K562 (cell line): ENCODE data around the gene ATRX. TPM values are rescaled to one million over a fixed set of nuclear protein-coding genes. Genes with fewer than 3 reads are reported as not detected.

Experiments used
- ATAC-seq: fragments of 200-7000 bp; cut with Tn5 transposase; 3 replicates; pipeline ENCODE4 v1.9.1; 2020; ENCODE audit warnings: moderate library complexity
- BruUV-seq: library from RNA; stranded (reverse); fragments of 400-500 nt; replicated peaks from 2 replicates; lab custom pipeline; 2021; lab: Mats Ljungman, UMichigan
- CTCF ChIA-PET: fragments of 300-600 bp; formaldehyde crosslinking; extraction: SDS; loops from one replicate; lab custom pipeline; 2021; ENCODE audit warnings: low intra/inter-chr PET ratio; lab: Yijun Ruan, JAX
- POLR2A ChIA-PET: fragments of 300-600, 350-650 bp; sonication (Branson Sonifier 250); formaldehyde crosslinking; extraction: SDS; loops from one replicate; lab custom pipeline; 2021; ENCODE audit warnings: antibody characterized with exemption, inconsistent platforms; lab: Yijun Ruan, JAX
- DNase-seq, 4 experiments: peaks; one replicate each; pipeline versions ENCODE4 v3.0.0 to v3.0.0-alpha.2; 2011 to 2018; ENCODE audit warnings: low spot score in 3 of 4, mixed read lengths in 3 of 4; ENCODE audit errors: extremely low read depth in 1 of 4
- FAIRE-seq: peaks from 2 replicates; lab custom pipeline; 2011; peaks lifted over from hg19 to GRCh38; lab: Jason Lieb, UNC
- H2AFZ ChIP-seq: 2 replicates; pipeline ENCODE4 v1.6.0; 2011; ENCODE audit warnings: low read depth, low read length, control low read depth, inconsistent platforms
- H3K27ac ChIP-seq: fragments of 200-600 bp; 3 replicates; pipeline ENCODE4 v1.8.0; 2011; ENCODE audit warnings: low read depth, mild to moderate bottlenecking, control low read depth, inconsistent platforms, low read length, moderate library complexity, mixed read lengths; ENCODE audit errors: extremely low read depth
- H3K27me3 ChIP-seq, 2 experiments: fragments of 300-600 bp in 1 of 2; 2 replicates in 1 of 2; 3 replicates in 1 of 2; pipeline versions ENCODE4 v1.6.0 to v1.8.0; 2011; ENCODE audit warnings: inconsistent platforms in 2 of 2, low read length in 2 of 2, mild to moderate bottlenecking in 1 of 2, mixed read lengths in 1 of 2, moderate library complexity in 1 of 2; ENCODE audit not compliant: control insufficient read depth in 2 of 2, insufficient read depth in 2 of 2
- H3K36me3 ChIP-seq: fragments of 300-600 bp; 3 replicates; pipeline ENCODE4 v1.8.0; 2011; ENCODE audit warnings: mild to moderate bottlenecking, low read length, inconsistent platforms; ENCODE audit not compliant: control insufficient read depth, insufficient read depth
- H3K4me1 ChIP-seq, 2 experiments: fragments of 200-600 bp in 1 of 2; replicated peaks in 1 of 2; 2 replicates in 1 of 2; 3 replicates in 1 of 2; pipeline versions ENCODE4 v1.5.1 to v1.8.0; 2011; ENCODE audit warnings: inconsistent platforms in 2 of 2, low read length in 2 of 2, mild to moderate bottlenecking in 1 of 2, mixed read lengths in 1 of 2, moderate library complexity in 1 of 2; ENCODE audit not compliant: control insufficient read depth in 2 of 2, insufficient read depth in 2 of 2
- H3K4me2 ChIP-seq: 2 replicates; pipeline ENCODE4 v1.6.1; 2011; ENCODE audit warnings: low read length, control low read depth, inconsistent platforms, mixed read lengths; ENCODE audit not compliant: insufficient read depth
- H3K4me3 ChIP-seq: fragments of 200-600 bp; sonication (generic), shearing (Covaris generic); 2 replicates; pipeline ENCODE4 v1.5.1; 2016; ENCODE audit warnings: control low read depth, inconsistent platforms
- H3K79me2 ChIP-seq: fragments of 200-600 bp; 3 replicates; pipeline ENCODE4 v1.8.0; 2011; ENCODE audit warnings: low read length, inconsistent platforms; ENCODE audit not compliant: control insufficient read depth, insufficient read depth
- H3K9ac ChIP-seq, 2 experiments: 2 replicates each; pipeline versions ENCODE4 v1.6.0 to v1.6.1; 2011; ENCODE audit warnings: low read depth in 2 of 2, low read length in 2 of 2, control low read depth in 1 of 2, inconsistent platforms in 1 of 2, mild to moderate bottlenecking in 1 of 2, mixed read lengths in 1 of 2; ENCODE audit not compliant: insufficient read depth in 1 of 2
- H3K9me1 ChIP-seq: one replicate; pipeline ENCODE4 v1.6.0; 2011; ENCODE audit warnings: inconsistent platforms, mild to moderate bottlenecking, low read length, moderate library complexity; ENCODE audit not compliant: control insufficient read depth, insufficient read depth
- H3K9me3 ChIP-seq: replicated peaks from 2 replicates; pipeline ENCODE4 v1.5.1; 2011; ENCODE audit warnings: low read depth, low read length, inconsistent platforms; ENCODE audit not compliant: control insufficient read depth, insufficient read depth
- H4K20me1 ChIP-seq: replicated peaks from 2 replicates; pipeline ENCODE4 v1.6.1; 2011; ENCODE audit warnings: low read length, inconsistent platforms, mixed read lengths; ENCODE audit not compliant: control insufficient read depth, insufficient read depth
- CBX1 ChIP-seq: sonication (generic); IDR thresholded peaks from 2 replicates; pipeline ENCODE4 v1.6.1; 2016; ENCODE audit warnings: antibody characterized with exemption, low read depth, mild to moderate bottlenecking
- FOXJ2 ChIP-seq: fragments of 200-800 bp; sonication (Bioruptor generic); IDR thresholded peaks from 2 replicates; pipeline ENCODE4 v1.6.1; 2016; ENCODE audit warnings: missing genetic modification characterization, missing compliant biosample characterization
- FOXJ3 ChIP-seq: sonication (generic); formaldehyde crosslinking; IDR thresholded peaks from 2 replicates; pipeline ENCODE4 v1.4.0; 2020; ENCODE audit warnings: mild to moderate bottlenecking, missing genetic modification reagents
- HCFC1 ChIP-seq: IDR thresholded peaks from 2 replicates; pipeline ENCODE4 v1.6.1; 2012; ENCODE audit warnings: low read depth, low read length, improper control_type of control experiment
- IRF9 ChIP-seq: fragments of 450-650 bp; IDR thresholded peaks from 2 replicates; pipeline ENCODE4 v1.6.1; 2016; ENCODE audit warnings: missing biosample characterization, missing genetic modification characterization
- KDM5B ChIP-seq: fragments of 200-600 bp; sonication (generic); IDR thresholded peaks from 2 replicates; pipeline ENCODE4 v1.6.1; 2012; ENCODE audit warnings: low read depth, mild to moderate bottlenecking, moderate library complexity, low read length, control low read depth, inconsistent platforms; ENCODE audit not compliant: insufficient replicate concordance
- MYNN ChIP-seq, 2 experiments: sonication (generic); formaldehyde crosslinking in 1 of 2; IDR thresholded peaks; 2 replicates each; pipeline versions ENCODE4 v1.5.0 to v1.6.1; 2016 to 2020; ENCODE audit warnings: antibody characterized with exemption in 1 of 2, missing genetic modification reagents in 1 of 2
- NONO ChIP-seq, 2 experiments: fragments of 200-400 bp in 1 of 2; fragments of 450-650 bp in 1 of 2; formaldehyde crosslinking in 1 of 2; IDR thresholded peaks; 2 replicates each; pipeline ENCODE4 v1.6.1; 2017; ENCODE audit warnings: low read depth in 2 of 2, mild to moderate bottlenecking in 2 of 2, moderate library complexity in 2 of 2, low read length in 1 of 2
- NRF1 ChIP-seq, 2 experiments: fragments of 450-650 bp; IDR thresholded peaks in 1 of 2; conservative IDR thresholded peaks in 1 of 2; 2 replicates each; pipeline ENCODE4 v1.6.1; 2014; ENCODE audit warnings: mild to moderate bottlenecking in 2 of 2
- PHF21A ChIP-seq: fragments of 450-650 bp; IDR thresholded peaks from 2 replicates; pipeline ENCODE4 v1.6.1; 2017; ENCODE audit warnings: low read depth, borderline replicate concordance
- PRPF4 ChIP-seq: fragments of 200-400 bp; formaldehyde crosslinking; IDR thresholded peaks from one replicate; pipeline ENCODE4 v1.6.1; 2017; ENCODE audit warnings: low read length, low read depth, mild to moderate bottlenecking; ENCODE audit not compliant: insufficient read depth, poor library complexity, severe bottlenecking
- PTRF ChIP-seq: fragments of 450-650 bp; IDR thresholded peaks from 2 replicates; pipeline ENCODE4 v1.6.1; 2016; ENCODE audit warnings: mild to moderate bottlenecking, missing genetic modification characterization, missing compliant biosample characterization
- RAD51 ChIP-seq: fragments of 450-650 bp; IDR thresholded peaks from 2 replicates; pipeline ENCODE4 v1.7.1; 2016; ENCODE audit warnings: low read depth, mild to moderate bottlenecking, borderline replicate concordance
- RUNX1 ChIP-seq: sonication (generic); IDR thresholded peaks from 2 replicates; pipeline ENCODE4 v1.6.1; 2016; ENCODE audit warnings: antibody characterized with exemption, low read depth
- SREBF2 ChIP-seq: sonication (generic); formaldehyde crosslinking; IDR thresholded peaks from 2 replicates; pipeline ENCODE4 v1.4.0; 2020; ENCODE audit warnings: mild to moderate bottlenecking, missing genetic modification reagents
- USF2 ChIP-seq: sonication (generic); formaldehyde crosslinking; IDR thresholded peaks from 2 replicates; pipeline ENCODE4 v1.5.0; 2020; ENCODE audit warnings: missing genetic modification reagents
- ZNF124 ChIP-seq: sonication (generic); formaldehyde crosslinking; IDR thresholded peaks from 2 replicates; pipeline ENCODE4 v1.8.1; 2022; ENCODE audit warnings: missing genetic modification reagents
- ZNF274 ChIP-seq: IDR thresholded peaks from 2 replicates; pipeline ENCODE4 v1.6.1; 2011; ENCODE audit warnings: low read depth, mild to moderate bottlenecking, low read length, moderate library complexity, borderline replicate concordance
- ZNF280B ChIP-seq: fragments of 250-450 bp; sonication (Bioruptor Pico); IDR thresholded peaks from 2 replicates; pipeline ENCODE4 v1.5.1; 2021; ENCODE audit warnings: mild to moderate bottlenecking
- ZNF347 ChIP-seq: fragments of 450-650 bp; formaldehyde crosslinking; IDR thresholded peaks from 2 replicates; pipeline ENCODE4 v1.4.0; 2020; ENCODE audit warnings: low read depth, mild to moderate bottlenecking, moderate library complexity
- WGBS: fragments of 100-300 bp; shearing (Covaris generic); methylation state at CpG from one replicate; pipeline ENCODE4 v1.1.6; 2016; ENCODE audit warnings: low coverage, mixed read lengths; ENCODE audit not compliant: insufficient coverage; ENCODE audit errors: missing lambda C conversion rate; 5-methylcytosine and 5-hydroxymethylcytosine counted together
- in situ Hi-C: fragments of 300-500 bp; cut with MboI; formaldehyde crosslinking; loops from 4 replicates; pipeline ENCODE4 v1.15.0; 2018; ENCODE audit warnings: inconsistent platforms, mixed read lengths
- intact Hi-C: fragments of 100-400 bp; cut with micrococcal nuclease; formaldehyde crosslinking; loops from 2 replicates; pipeline ENCODE4 v1.14.2; 2022
- polyA plus RNA-seq, 8 experiments: library from polyadenylated mRNA; depleted of rRNA in 4 of 8; stranded (reverse) in 5 of 8; unstranded in 3 of 8; fragments of >200 nt; fragmentation: Nextera tagmentation in 2 of 8; fragmentation: Illumina TruSeq in 1 of 8; extraction: Ambion mirVana in 2 of 8; extraction: Trizol in 1 of 8; gene quantifications; 2 replicates each; pipeline versions ENCODE4 v1.2.1 to v1.2.3, GENCODE V29; 2011 to 2014; ENCODE audit warnings: inconsistent platforms in 1 of 8, missing spikeins in 1 of 8
- total RNA-seq, 7 experiments: library from RNA; depleted of rRNA in 6 of 7; stranded (reverse); fragments of >200 nt in 6 of 7; fragmentation: Illumina TruSeq in 2 of 7; extraction: Trizol in 2 of 7; gene quantifications; 2 replicates each; pipeline versions ENCODE4 v1.2.1 to v1.2.3, GENCODE V29; 2011 to 2021; ENCODE audit warnings: low replicate concordance in 1 of 7

Gene ATRX
- total and polyA plus RNA-seq, 9 of the 15 experiments (the other 6 are each of a cell fraction or from before 2014, with no cell fraction given): 7.7 to 23.1 (median 20.2) TPM

- TF ChIP-seq FOXJ2 (no peak), FOXJ3 (CRISPR knock-in tag) (no peak), PRPF4 (no peak), PTRF (tag) (no peak), RUNX1 (no peak)
Measured at GRCh38 chrX:77704881-77705280, 81.1 kb downstream of the ATRX start (continued).

GRCh38 chrX:77698242-77698641 is 87.8 kb downstream of the ATRX start:
- Histone ChIP-seq H3K79me2 (no peaks in the 10 kb centered on the region; the same call in 1 of the 3 replicates), H3K4me3 (no peak overlapping the region), H3K4me1 (no peaks in the 10 kb centered on the region), H4K20me1 (no peaks in the 10 kb centered on the region), H3K4me2 (no peak overlapping the region), H3K27ac (no peak overlapping the region), H3K36me3 (peaks cover 11% of the 10 kb centered on the region; the same call in 2 of the 3 replicates), H3K9ac (no peak overlapping the region), H3K9me3 (no peaks in the 10 kb centered on the region), H2AFZ (no peak overlapping the region), H3K27me3 (no peaks in the 10 kb centered on the region), H3K9me1 (no peaks in the 10 kb centered on the region)
- intact Hi-C loops: no loop called here
- CTCF ChIA-PET: no interaction called here
- in situ Hi-C loops: no loop called here
- no peak for DNase-seq
- no TSS peak for BruUV-seq
- no peak for FAIRE-seq
- 46% methylated on average over 3 of the region's 3 CpGs for WGBS
- POLR2A ChIA-PET: no interaction called here
- no peak for ATAC-seq
- TF ChIP-seq ZNF347 (no peak), IRF9 (no peak), RAD51 (no peak), ZNF280B (CRISPR knock-in tag) (no peak), HCFC1 (no peak), KDM5B (no peak), PHF21A (no peak), NONO (IDR thresholded peaks at IDR 0.05; ENCODE audit: low read depth in 2 of 2, low read length in 1 of 2) (no peak), MYNN (IDR thresholded peaks at IDR 0.05) (no peak), MYNN (CRISPR knock-in tag; IDR thresholded peaks at IDR 0.05) (no peak), NRF1 (conservative IDR thresholded peaks at IDR 0.05 in 1 of 2, IDR thresholded peaks at IDR 0.05 in 1 of 2) (no peak), ZNF274 (no peak), ZNF124 (CRISPR knock-in tag) (no peak), CBX1 (no peak), SREBF2 (no peak), USF2 (no peak)
